Measurements from ENCODE around the gene AGPAT3. TPM values are rescaled to one million over a fixed set of nuclear protein-coding genes. Genes with fewer than 3 reads are reported as not detected.

AGPAT3 gene
- total and polyA plus RNA-seq, 2 donors (not counting 3 experiments of a cell fraction or from before 2014, with no cell fraction given), result 39.9 to 76.7 TPM

DNA sequence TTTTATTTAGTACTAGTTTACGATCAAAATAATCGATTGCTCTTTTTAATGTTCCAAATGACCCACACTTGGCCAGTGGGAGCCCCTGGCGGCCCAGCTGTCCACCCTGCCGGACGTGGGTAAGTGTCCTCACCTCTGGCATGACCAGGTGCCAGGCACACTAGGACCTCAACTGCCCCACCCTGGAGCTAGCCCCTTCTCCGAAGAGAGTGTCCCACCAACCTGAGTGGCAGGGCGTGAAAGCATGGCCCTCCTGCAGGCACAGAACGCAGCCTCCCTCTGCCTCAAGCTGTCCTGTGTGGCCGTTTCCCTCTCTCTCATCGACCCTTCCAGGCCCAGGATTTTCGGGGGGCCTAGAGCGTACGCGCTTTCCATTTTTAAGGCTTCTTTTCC, 32.9 kb upstream of the AGPAT3 start:
- dilution Hi-C loops (cut with MboI; ENCODE audit: extremely low pct_ligation_motif_present, low sequenced_read_pairs) (no loop called here), intact Hi-C loops (cut with micrococcal nuclease) (no loop called here)
- no peaks in the 10 kb centered on the region for H3K9me3 ChIP-seq (replicated peaks; ENCODE audit: control insufficient read depth, insufficient read depth, low read length)
- ChIA-PET POLR2A (no interaction called here), CTCF (interaction anchor here (0.6 to 2.2 kb wide), 2 partner anchors 17 to 112 kb away, joined by 5 read pairs; no protein-coding TSS in a partner anchor)
- no peak for DNase-seq (ENCODE audit: low read depth, low spot score)
- no peaks in the 10 kb centered on the region for H3K36me3 ChIP-seq (ENCODE audit: control insufficient read depth in 2 of 2, extremely low read depth in 1 of 2, insufficient read depth in 2 of 2, low read length in 2 of 2)
- no peaks in the 10 kb centered on the region for H3K79me2 ChIP-seq (ENCODE audit: control insufficient read depth, insufficient read depth, low read length)
- no peak overlapping the region for H2AFZ ChIP-seq (ENCODE audit: low read depth, low read length)
- H3K4me1 ChIP-seq (ENCODE audit: control insufficient read depth, extremely low read depth, insufficient read depth, low read length), result no peaks in the 10 kb centered on the region
- H3K27me3 ChIP-seq (ENCODE audit: control insufficient read depth in 2 of 2, insufficient read depth in 2 of 2, low read length in 2 of 2), result peaks cover 0 to 6% of the 10 kb centered on the region in 2 experiments
- no peak overlapping the region for H3K27ac ChIP-seq (ENCODE audit: insufficient read depth, low read depth, low read length)
- H3K9ac ChIP-seq (replicated peaks; ENCODE audit: extremely low read depth, insufficient read depth, low read length), result no peak overlapping the region
- no TSS peak for BruUV-seq (replicated peaks)
- no peaks in the 10 kb centered on the region for H3K9me1 ChIP-seq (replicated peaks; ENCODE audit: control insufficient read depth, extremely low read depth, insufficient read depth, low read length)
- H4K20me1 ChIP-seq (replicated peaks; ENCODE audit: control insufficient read depth, extremely low read depth, insufficient read depth, low read length), result no peaks in the 10 kb centered on the region
- no peak overlapping the region for H3K4me2 ChIP-seq (ENCODE audit: insufficient read depth, low read length)
- H3K4me3 ChIP-seq (replicated peaks in 1 of 3; ENCODE audit: insufficient read depth in 1 of 3, low read depth in 1 of 3, low read length in 3 of 3), result no peak overlapping the region
- FAIRE-seq, result no peak
- TF ChIP-seq POLR2AphosphoS5 (IDR thresholded peaks at IDR 0.05; ENCODE audit: insufficient read depth, low read depth, low read length) (no peak), MYC (IDR thresholded peaks at IDR 0.05; ENCODE audit: low read depth, low read length) (no peak), POLR2A (IDR thresholded peaks at IDR 0.05; ENCODE audit: low read depth, low read length) (no peak), GATA2 (IDR thresholded peaks at IDR 0.05; ENCODE audit: insufficient read depth, insufficient read length, low read depth, low read length) (no peak), EZH2 (IDR thresholded peaks at IDR 0.05; ENCODE audit: borderline replicate concordance, low read depth, low read length, severe bottlenecking) (no peak), JUN (IDR thresholded peaks at IDR 0.05; ENCODE audit: borderline replicate concordance, insufficient read depth, insufficient read length, low read depth) (no peak), FOS (IDR thresholded peaks at IDR 0.05; ENCODE audit: borderline replicate concordance, insufficient read depth, low read length) (no peak)
- TF ChIP-seq, protein P1, sequence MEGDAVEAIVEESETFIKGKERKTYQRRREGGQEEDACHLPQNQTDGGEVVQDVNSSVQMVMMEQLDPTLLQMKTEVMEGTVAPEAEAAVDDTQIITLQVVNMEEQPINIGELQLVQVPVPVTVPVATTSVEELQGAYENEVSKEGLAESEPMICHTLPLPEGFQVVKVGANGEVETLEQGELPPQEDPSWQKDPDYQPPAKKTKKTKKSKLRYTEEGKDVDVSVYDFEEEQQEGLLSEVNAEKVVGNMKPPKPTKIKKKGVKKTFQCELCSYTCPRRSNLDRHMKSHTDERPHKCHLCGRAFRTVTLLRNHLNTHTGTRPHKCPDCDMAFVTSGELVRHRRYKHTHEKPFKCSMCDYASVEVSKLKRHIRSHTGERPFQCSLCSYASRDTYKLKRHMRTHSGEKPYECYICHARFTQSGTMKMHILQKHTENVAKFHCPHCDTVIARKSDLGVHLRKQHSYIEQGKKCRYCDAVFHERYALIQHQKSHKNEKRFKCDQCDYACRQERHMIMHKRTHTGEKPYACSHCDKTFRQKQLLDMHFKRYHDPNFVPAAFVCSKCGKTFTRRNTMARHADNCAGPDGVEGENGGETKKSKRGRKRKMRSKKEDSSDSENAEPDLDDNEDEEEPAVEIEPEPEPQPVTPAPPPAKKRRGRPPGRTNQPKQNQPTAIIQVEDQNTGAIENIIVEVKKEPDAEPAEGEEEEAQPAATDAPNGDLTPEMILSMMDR (IDR thresholded peaks at IDR 0.05; ENCODE audit: extremely low read depth in 1 of 2, insufficient read depth in 1 of 2, low read depth in 1 of 2, low read length in 2 of 2), result no peak
- TF ChIP-seq, protein P2, sequence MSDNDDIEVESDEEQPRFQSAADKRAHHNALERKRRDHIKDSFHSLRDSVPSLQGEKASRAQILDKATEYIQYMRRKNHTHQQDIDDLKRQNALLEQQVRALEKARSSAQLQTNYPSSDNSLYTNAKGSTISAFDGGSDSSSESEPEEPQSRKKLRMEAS (IDR thresholded peaks at IDR 0.05; ENCODE audit: insufficient read depth, insufficient read length), result no peak
